ENCODE data around the gene RDH5. TPM values are rescaled to one million over a fixed set of nuclear protein-coding genes. Genes with fewer than 3 reads are reported as not detected.

Gene RDH5
- total RNA-seq, 1 donor from 2014 or later, result 3.6 TPM

DNA sequence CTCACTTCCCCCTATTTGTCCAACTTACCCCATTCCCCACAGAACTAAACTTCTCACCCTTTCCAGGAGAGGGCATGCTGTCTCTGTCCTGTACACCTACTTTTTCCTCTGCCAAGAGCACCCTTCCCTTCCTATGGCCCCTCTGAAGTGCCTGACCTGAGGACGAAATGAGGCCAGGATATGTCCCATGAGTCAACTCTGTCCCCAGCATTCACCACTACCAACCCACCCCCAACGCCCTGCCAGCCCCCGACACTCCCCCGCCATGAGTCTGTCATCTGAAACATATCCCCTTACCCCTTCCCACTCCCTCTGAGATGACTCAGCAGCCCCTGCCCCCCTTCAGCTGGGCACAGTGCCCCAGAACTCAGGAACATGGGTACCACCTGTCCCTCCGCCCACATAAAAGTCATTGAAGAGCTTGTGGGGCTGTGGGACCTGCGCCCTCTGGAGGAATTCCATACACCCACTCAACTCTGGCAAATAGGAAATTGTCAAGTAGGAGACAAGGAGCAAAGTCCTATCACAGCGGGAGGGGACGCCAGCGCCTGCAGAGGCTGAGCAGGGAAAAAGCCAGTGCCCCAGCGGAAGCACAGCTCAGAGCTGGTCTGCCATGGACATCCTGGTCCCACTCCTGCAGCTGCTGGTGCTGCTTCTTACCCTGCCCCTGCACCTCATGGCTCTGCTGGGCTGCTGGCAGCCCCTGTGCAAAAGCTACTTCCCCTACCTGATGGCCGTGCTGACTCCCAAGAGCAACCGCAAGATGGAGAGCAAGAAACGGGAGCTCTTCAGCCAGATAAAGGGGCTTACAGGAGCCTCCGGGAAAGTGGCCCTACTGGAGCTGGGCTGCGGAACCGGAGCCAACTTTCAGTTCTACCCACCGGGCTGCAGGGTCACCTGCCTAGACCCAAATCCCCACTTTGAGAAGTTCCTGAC, 38.8 kb upstream of the RDH5 start:
- H3K9me3 ChIP-seq, result no peaks in the 10 kb centered on the region
- H3K4me1 ChIP-seq, result peaks cover 5 to 7% of the 10 kb centered on the region in 2 donors
- DNase-seq (ENCODE audit: low spot score in 2 of 2), result peak; percentile 38 to 81
- H3K4me3 ChIP-seq, result peak overlapping the region; percentile 4 to 34
- H3K27me3 ChIP-seq, result no peaks in the 10 kb centered on the region
- H3K27ac ChIP-seq, result peak overlapping the region; percentile 4 to 15
- intact Hi-C loops (cut with DNase I), result loop anchor here (1.0 to 2.0 kb wide), 3 partner anchors 40 to 56 kb away; partner anchors contain the start of gene CD63
- TF ChIP-seq, protein P1, sequence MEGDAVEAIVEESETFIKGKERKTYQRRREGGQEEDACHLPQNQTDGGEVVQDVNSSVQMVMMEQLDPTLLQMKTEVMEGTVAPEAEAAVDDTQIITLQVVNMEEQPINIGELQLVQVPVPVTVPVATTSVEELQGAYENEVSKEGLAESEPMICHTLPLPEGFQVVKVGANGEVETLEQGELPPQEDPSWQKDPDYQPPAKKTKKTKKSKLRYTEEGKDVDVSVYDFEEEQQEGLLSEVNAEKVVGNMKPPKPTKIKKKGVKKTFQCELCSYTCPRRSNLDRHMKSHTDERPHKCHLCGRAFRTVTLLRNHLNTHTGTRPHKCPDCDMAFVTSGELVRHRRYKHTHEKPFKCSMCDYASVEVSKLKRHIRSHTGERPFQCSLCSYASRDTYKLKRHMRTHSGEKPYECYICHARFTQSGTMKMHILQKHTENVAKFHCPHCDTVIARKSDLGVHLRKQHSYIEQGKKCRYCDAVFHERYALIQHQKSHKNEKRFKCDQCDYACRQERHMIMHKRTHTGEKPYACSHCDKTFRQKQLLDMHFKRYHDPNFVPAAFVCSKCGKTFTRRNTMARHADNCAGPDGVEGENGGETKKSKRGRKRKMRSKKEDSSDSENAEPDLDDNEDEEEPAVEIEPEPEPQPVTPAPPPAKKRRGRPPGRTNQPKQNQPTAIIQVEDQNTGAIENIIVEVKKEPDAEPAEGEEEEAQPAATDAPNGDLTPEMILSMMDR (IDR thresholded peaks at IDR 0.05), result peak in 2 of 3 experiments; percentile 9 to 37
- peaks cover 13 to 17% of the 10 kb centered on the region in 2 donors for H3K36me3 ChIP-seq

DNA sequence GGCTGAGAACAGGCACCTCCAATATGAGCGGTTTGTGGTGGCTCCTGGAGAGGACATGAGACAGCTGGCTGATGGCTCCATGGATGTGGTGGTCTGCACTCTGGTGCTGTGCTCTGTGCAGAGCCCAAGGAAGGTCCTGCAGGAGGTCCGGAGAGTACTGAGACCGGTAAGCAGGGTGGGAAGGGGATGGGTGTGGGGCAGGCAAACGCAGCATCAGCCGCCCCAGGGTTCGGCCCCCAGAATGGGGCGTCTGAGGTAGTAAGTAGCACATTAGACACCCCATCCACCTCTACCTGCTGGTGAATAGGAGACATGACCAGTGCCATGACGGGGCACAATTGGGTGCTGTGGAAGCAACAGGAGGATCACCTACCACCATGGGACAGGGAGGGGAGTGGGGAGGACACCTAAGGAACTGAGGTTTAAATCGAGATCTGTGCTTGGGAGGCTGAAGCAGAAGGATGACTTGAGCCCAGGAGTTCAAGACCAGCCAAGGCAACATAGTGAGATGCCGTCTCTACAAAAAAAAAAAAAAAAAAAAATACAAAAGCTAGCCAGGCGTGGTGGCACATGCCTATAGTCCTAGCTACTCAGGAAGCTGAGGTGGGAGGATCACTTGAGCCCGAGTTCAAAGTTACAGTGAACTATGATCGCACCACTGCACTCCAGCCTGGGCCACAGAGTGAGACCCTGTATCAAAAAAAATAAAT, 38.0 kb upstream of the RDH5 start:
- H3K27ac ChIP-seq, result peak overlapping the region in 1 of 2 donors; percentile 15
- peaks cover 21 to 26% of the 10 kb centered on the region in 2 donors for H3K36me3 ChIP-seq
- H3K9me3 ChIP-seq, result no peaks in the 10 kb centered on the region
- DNase-seq (ENCODE audit: low spot score in 2 of 2), result peak in 1 of 2 donors; percentile 49
- no peaks in the 10 kb centered on the region for H3K27me3 ChIP-seq
- intact Hi-C loops (cut with DNase I), result no loop called here
- TF ChIP-seq, protein P1 (IDR thresholded peaks at IDR 0.05), result no peak
- peak overlapping the region; percentile 4 to 34 for H3K4me3 ChIP-seq
- H3K4me1 ChIP-seq, result peaks cover 5 to 7% of the 10 kb centered on the region in 2 donors

DNA sequence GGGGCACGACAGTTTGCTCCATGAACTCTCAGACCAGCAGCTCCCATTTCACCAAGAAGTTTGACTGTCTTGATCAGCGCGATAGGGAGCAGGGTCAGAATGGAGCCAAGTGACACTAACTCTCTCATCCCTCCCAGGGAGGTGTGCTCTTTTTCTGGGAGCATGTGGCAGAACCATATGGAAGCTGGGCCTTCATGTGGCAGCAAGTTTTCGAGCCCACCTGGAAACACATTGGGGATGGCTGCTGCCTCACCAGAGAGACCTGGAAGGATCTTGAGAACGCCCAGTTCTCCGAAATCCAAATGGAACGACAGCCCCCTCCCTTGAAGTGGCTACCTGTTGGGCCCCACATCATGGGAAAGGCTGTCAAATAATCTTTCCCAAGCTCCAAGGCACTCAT, 36.5 kb upstream of the RDH5 start:
- intact Hi-C loops (cut with DNase I), result loop anchor here (2.0 kb wide), 1 partner anchor 17 kb away; no protein-coding TSS in a partner anchor
- Histone ChIP-seq H3K9me3 (no peaks in the 10 kb centered on the region), H3K36me3 (peaks cover 34 to 40% of the 10 kb centered on the region in 2 donors), H3K27me3 (no peaks in the 10 kb centered on the region), H3K27ac (no peak overlapping the region), H3K4me1 (peaks cover 5 to 7% of the 10 kb centered on the region in 2 donors), H3K4me3 (no peak overlapping the region)
- DNase-seq (ENCODE audit: low spot score in 2 of 2), result peak in 1 of 2 donors; percentile 61
- TF ChIP-seq, protein P1 (IDR thresholded peaks at IDR 0.05), result no peak

DNA sequence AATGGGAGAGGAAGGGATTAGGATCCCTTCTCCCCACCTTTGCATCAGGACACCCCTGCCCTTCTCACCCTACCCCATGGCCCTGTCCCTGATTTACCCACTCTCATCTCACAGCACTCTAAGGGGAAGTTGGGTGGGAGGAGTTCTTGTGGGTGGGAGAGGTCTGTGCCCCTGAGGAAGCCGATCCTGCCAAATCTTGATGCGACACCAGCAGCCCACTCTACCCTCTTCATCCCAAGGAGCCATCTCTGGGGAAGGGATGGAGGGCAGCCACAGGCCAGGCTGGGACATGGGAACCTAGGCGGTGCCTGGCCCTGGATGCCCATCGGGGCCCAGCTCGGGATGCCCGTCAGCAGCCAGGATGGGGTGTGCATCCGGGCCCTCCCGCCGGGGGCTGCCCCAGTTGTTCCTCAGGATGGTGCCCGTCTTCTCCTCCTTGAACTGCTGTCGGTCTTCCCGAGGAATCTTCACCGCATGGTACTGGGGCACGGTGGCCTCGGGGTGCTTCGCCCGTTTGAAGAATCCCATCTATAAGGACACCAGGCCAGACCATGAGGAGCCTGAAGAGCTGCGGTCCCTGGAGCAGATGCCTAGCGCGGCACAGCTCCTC, 35.3 kb upstream of the RDH5 start:
- Histone ChIP-seq H3K27ac (no peak overlapping the region), H3K27me3 (no peaks in the 10 kb centered on the region), H3K4me3 (no peak overlapping the region), H3K4me1 (peaks cover 5 to 7% of the 10 kb centered on the region in 2 donors), H3K36me3 (peaks cover 42 to 45% of the 10 kb centered on the region in 2 donors), H3K9me3 (no peaks in the 10 kb centered on the region)
- intact Hi-C loops (cut with DNase I), result loop anchor here (2.0 kb wide), 1 partner anchor 16 kb away; no protein-coding TSS in a partner anchor
- TF ChIP-seq, protein P1 (IDR thresholded peaks at IDR 0.05), result no peak
- DNase-seq (ENCODE audit: low spot score in 2 of 2), result no peak

DNA sequence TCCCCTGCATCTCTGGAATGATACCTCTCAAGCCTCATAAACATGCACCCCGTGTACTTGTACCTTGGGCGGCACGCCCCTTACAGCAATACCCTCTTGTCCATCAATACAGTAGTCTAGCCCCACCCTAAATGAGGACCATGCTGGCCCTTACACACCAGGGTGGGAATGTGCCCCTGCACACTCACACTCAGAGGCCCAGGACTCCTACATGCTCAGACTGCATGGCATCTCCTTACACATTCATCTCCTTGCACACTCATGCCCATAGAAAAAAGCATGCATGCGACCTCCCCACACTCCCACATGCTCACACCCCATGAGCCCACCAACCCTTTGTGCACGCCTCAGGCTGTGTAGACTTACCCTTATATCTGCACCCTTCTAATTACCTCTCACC, 34.5 kb upstream of the RDH5 start:
- Histone ChIP-seq H3K36me3 (peaks cover 42 to 45% of the 10 kb centered on the region in 2 donors), H3K4me1 (peaks cover 5 to 7% of the 10 kb centered on the region in 2 donors), H3K4me3 (no peak overlapping the region), H3K27me3 (no peaks in the 10 kb centered on the region), H3K9me3 (no peaks in the 10 kb centered on the region), H3K27ac (no peak overlapping the region)
- intact Hi-C loops (cut with DNase I), result loop anchor here (2.0 kb wide), 1 partner anchor 15 kb away; no protein-coding TSS in a partner anchor
- DNase-seq (ENCODE audit: low spot score in 2 of 2), result peak in 1 of 2 donors; percentile 55
- TF ChIP-seq, protein P1 (IDR thresholded peaks at IDR 0.05), result no peak
